GM18505 (cell line): Measurements from ENCODE around the gene TBC1D8.

Experiments
- ATAC-seq: cut with Tn5 transposase; IDR thresholded peaks from one replicate; pipeline ENCODE4 v1.9.1; 2021; ENCODE audit not compliant: unreplicated experiment
- POLR2A ChIP-seq: IDR thresholded peaks from 4 replicates; pipeline ENCODE4 v1.6.1; 2011; ENCODE audit warnings: borderline replicate concordance; ENCODE audit not compliant: insufficient read depth, insufficient read length; ENCODE audit errors: extremely low read depth

The TBC1D8 gene

GRCh38 chr2:101040072-101040471 lies 111.1 kb downstream of the TBC1D8 start:
- no peak for TF ChIP-seq POLR2A
- no peak for ATAC-seq

- ATAC-seq = no peak
- TF ChIP-seq POLR2A = no peak
Observed at GRCh38 chr2:101038455-101039255, 112.5 kb downstream of the TBC1D8 start.

GRCh38 chr2:101037161-101037755 lies 113.9 kb downstream of the TBC1D8 start:
- no peak for ATAC-seq
- TF ChIP-seq POLR2A = no peak

- no peak for TF ChIP-seq POLR2A
- ATAC-seq = no peak
Observed at GRCh38 chr2:101036562-101036961, 114.6 kb downstream of the TBC1D8 start.

GRCh38 chr2:101032084-101032776 lies 119.0 kb downstream of the TBC1D8 start:
- ATAC-seq = no peak
- no peak for TF ChIP-seq POLR2A

GRCh38 chr2:101030866-101031554 lies 120.2 kb downstream of the TBC1D8 start:
- no peak for TF ChIP-seq POLR2A
- no peak for ATAC-seq

GRCh38 chr2:101027852-101028251 lies 123.3 kb downstream of the TBC1D8 start:
- TF ChIP-seq POLR2A = no peak
- ATAC-seq = no peak

GRCh38 chr2:101026923-101027469 lies 124.2 kb downstream of the TBC1D8 start:
- no peak for ATAC-seq
- TF ChIP-seq POLR2A = no peak

- TF ChIP-seq POLR2A = no peak
- ATAC-seq = no peak
Observed at GRCh38 chr2:101026253-101026701, 124.9 kb downstream of the TBC1D8 start.

- no peak for ATAC-seq
- no peak for TF ChIP-seq POLR2A
Observed at GRCh38 chr2:101025561-101025960, 125.6 kb downstream of the TBC1D8 start.

- no peak for TF ChIP-seq POLR2A
Observed at GRCh38 chr2:101023327-101024107, 127.7 kb downstream of the TBC1D8 start.

GRCh38 chr2:101022221-101022620 lies 129.0 kb downstream of the TBC1D8 start:
- ATAC-seq = no peak
- no peak for TF ChIP-seq POLR2A

More at GRCh38 chr2:101023327-101024107, 127.7 kb downstream of the TBC1D8 start:
- no peak for ATAC-seq
